IPS-15b (cell line): ENCODE results near the gene RARA.
"Not testable (repeated sequence)": the region's sequence is repeated elsewhere in the genome, so short reads cannot be mapped to it uniquely, and the experiment has no call there.

ENCODE experiments used
- H3K27me3 ChIP-seq: one replicate; pipeline ENCODE4 v1.6.1; 2013; ENCODE audit warnings: low read length; ENCODE audit not compliant: control insufficient read depth, insufficient read depth
- H3K36me3 ChIP-seq: one replicate; pipeline ENCODE4 v1.6.1; 2013; ENCODE audit warnings: low read length; ENCODE audit not compliant: control insufficient read depth, insufficient read depth
- H3K4me1 ChIP-seq: one replicate; pipeline ENCODE4 v1.6.1; 2013; ENCODE audit warnings: mild to moderate bottlenecking, low read length; ENCODE audit not compliant: control insufficient read depth, insufficient read depth
- H3K4me3 ChIP-seq: one replicate; pipeline ENCODE4 v1.5.1; 2013; ENCODE audit warnings: low read depth, low read length
- H3K9ac ChIP-seq: one replicate; pipeline ENCODE4 v1.6.1; 2013; ENCODE audit warnings: low read depth, mild to moderate bottlenecking, low read length
- H3K9me3 ChIP-seq: one replicate; pipeline ENCODE4 v1.6.1; 2013; ENCODE audit warnings: mild to moderate bottlenecking, low read length; ENCODE audit not compliant: control insufficient read depth, insufficient read depth

RARA gene

DNA sequence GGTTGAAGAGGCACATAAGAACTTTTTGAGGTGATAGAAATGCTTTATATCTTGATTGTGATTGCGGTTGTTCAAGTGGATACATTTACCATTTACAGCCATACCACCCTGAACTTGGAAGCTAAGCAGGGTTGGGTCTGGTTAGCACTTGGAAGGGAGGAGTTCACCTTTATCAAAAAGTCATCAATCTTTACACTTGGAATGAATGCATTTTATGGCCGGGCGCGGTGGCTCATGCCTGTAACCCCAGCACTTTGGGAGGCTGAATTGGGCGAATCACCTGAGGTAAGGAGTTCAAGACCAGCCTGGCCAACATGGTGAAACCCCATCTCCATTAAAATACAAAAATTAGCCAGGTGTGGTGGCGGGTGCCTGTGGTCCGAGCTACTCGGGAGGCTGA lies 65.0 kb downstream of the RARA start:
- Histone ChIP-seq H3K9ac (no peak overlapping the region), H3K4me1 (no peaks in the 10 kb centered on the region), H3K36me3 (no peaks in the 10 kb centered on the region), H3K27me3 (no peaks in the 10 kb centered on the region), H3K9me3 (no peaks in the 10 kb centered on the region), H3K4me3 (no peak overlapping the region)

DNA sequence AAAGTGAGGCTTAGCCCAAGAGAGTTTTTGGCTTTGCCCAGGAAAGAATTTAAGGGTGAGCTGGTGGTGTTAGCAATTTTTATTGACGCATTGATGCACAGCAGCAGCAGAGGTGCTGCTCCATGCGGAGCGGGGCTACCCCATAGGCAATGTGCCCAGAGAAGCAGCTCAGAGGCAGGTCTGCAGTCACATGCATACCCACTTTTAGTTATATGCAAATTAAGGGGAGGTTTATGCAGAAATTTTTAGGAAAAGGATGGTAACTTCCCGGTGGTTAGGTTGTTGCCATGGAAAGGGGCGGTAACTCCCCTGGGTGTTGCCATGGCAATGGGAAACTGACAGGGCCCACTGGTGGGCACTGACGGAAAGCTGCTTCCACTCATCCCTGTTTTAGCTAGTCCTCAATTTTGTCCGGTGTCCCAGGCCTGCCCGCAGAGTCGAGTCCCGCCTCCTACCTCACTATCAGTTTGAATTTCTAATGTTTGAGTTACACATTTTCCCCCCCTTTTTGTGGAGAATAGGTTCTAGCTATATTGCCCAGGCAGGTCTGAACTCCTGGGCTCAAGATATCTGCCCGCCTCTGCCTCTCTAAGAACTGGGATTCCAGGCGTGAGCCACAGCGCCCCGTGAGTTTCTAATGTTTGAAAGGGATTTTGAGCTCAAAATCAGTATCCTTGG lies 66.0 kb downstream of the RARA start:
- Histone ChIP-seq H3K9ac (no peak overlapping the region), H3K4me1 (no peaks in the 10 kb centered on the region), H3K4me3 (no peak overlapping the region), H3K27me3 (no peaks in the 10 kb centered on the region), H3K36me3 (no peaks in the 10 kb centered on the region), H3K9me3 (no peaks in the 10 kb centered on the region)

DNA sequence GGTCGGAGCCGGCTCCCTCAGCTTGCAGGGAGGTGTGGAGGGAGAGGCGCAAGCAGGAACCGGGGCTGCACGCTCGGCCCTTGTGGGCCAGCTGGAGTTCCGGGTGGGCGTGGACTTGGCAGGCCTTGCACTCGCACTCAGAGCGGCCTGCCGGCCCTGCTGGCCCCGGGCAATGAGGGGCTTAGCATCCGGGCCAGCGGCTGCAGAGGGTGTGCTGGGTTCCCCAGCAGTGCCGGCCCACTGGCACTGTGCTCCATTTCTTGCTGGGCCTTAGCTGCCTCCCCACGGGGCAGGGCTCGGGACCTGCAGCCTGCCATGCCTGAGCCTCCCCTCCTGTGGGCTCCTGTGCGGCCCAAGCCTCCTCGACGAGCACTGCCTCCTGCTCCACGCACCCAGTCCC lies 66.8 kb downstream of the RARA start:
- not testable (repeated sequence) for H3K27me3 ChIP-seq, H3K36me3 ChIP-seq, H3K9me3 ChIP-seq, H3K4me3 ChIP-seq, H3K9ac ChIP-seq, H3K4me1 ChIP-seq

DNA sequence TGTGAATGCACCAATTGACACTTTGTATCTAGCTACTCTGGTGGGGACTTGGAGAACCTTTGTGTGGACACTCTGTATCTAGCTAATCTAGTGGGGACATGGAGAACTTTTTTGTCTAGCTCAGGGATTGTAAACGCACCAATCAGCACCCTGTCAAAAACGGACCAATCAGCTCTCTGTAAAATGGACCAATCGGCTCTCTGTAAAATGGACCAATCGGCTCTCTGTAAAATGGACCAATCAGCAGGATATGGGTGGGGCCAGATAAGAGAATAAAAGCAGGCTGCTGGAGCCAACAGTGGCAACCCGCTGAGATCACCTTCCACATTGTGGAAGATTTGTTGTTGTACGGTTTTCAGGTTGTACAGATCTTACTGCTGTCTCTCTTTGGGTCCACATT lies 67.6 kb downstream of the RARA start:
- not testable (repeated sequence) for H3K36me3 ChIP-seq, H3K9ac ChIP-seq, H3K9me3 ChIP-seq, H3K4me1 ChIP-seq, H3K27me3 ChIP-seq, H3K4me3 ChIP-seq

- Histone ChIP-seq H3K4me3 (no peak overlapping the region), H3K27me3 (no peaks in the 10 kb centered on the region), H3K36me3 (no peaks in the 10 kb centered on the region), H3K4me1 (no peaks in the 10 kb centered on the region), H3K9ac (no peak overlapping the region), H3K9me3 (no peaks in the 10 kb centered on the region)
Measured at GRCh38 chr17:40377832-40378231, 68.9 kb downstream of the RARA start.

DNA sequence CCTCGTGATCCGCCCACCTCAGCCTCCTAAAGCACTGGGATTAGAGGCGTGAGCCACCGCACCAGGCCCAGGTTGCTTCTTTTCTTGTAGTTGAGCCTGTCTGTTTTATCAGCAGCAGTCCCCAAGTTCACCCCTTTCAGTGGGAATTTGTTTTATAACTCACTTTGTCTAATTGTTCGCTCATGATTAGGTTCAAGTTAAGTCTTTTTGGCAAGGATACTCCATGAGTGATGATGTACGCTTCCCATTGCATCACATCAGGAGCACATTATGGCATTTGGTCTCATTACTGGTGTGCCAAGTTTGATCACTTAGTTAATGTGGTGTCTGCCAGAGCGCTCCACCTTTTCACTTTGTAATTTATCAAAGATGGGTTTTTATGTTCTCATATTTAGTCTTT lies 70.0 kb downstream of the RARA start:
- Histone ChIP-seq H3K4me3 (no peak overlapping the region), H3K9ac (no peak overlapping the region), H3K27me3 (no peaks in the 10 kb centered on the region), H3K4me1 (no peaks in the 10 kb centered on the region), H3K36me3 (no peaks in the 10 kb centered on the region), H3K9me3 (no peaks in the 10 kb centered on the region)

GRCh38 chr17:40382251-40382650 lies 73.3 kb downstream of the RARA start:
- no peaks in the 10 kb centered on the region for H3K36me3 ChIP-seq
- H3K4me3 ChIP-seq = no peak overlapping the region
- H3K9ac ChIP-seq = no peak overlapping the region
- no peaks in the 10 kb centered on the region for H3K9me3 ChIP-seq
- no peaks in the 10 kb centered on the region for H3K27me3 ChIP-seq
- no peaks in the 10 kb centered on the region for H3K4me1 ChIP-seq

DNA sequence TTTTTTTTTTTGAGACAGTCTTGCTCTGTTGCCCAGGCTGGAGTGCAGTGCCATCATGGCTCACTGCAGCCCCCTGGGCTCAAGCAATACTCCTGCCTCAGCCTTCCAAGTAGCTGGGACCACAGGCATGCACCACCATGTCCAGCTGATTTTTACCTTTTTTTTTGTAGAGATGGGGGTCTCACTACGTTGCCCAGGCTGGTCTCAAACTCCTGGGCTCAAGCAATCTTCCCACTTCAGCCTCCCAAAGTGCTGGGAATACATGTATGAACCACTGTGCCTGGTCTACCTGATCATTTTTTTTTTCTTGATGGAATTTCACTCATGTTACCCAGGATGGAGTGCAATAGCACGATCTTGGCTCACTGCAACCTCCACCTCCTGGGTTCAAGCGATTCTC lies 77.6 kb downstream of the RARA start:
- H3K4me1 ChIP-seq, H3K27me3 ChIP-seq, H3K4me3 ChIP-seq, H3K9me3 ChIP-seq, H3K9ac ChIP-seq: not testable (repeated sequence)
- peaks cover 18% of the 10 kb centered on the region for H3K36me3 ChIP-seq

- no peaks in the 10 kb centered on the region for H3K4me1 ChIP-seq
- no peak overlapping the region for H3K9ac ChIP-seq
- H3K27me3 ChIP-seq = no peaks in the 10 kb centered on the region
- peaks cover 61% of the 10 kb centered on the region for H3K36me3 ChIP-seq
- no peaks in the 10 kb centered on the region for H3K9me3 ChIP-seq
- no peak overlapping the region for H3K4me3 ChIP-seq
Measured at GRCh38 chr17:40399185-40399584, 90.2 kb downstream of the RARA start.

DNA sequence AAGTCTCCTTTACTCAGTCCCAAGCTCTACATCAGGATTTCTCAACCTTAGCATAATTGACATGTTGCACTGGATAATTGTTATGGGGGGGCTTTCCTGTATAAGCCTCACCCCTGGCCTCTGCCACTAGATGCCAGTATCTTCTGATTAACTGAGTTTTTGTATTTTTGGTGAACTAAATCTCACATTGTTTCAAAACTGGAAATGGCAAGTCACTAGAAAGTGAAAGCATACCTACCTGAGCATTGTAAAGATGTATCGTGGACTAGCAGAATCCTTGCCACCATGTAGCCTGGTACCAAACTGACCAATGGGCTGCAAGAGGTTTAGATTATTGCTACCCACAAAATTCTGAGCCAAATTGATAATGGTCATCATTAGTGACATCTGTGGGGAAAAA lies 93.7 kb downstream of the RARA start:
- Histone ChIP-seq H3K4me1 (no peaks in the 10 kb centered on the region), H3K4me3 (no peak overlapping the region), H3K36me3 (peaks cover 63% of the 10 kb centered on the region), H3K9ac (no peak overlapping the region), H3K27me3 (no peaks in the 10 kb centered on the region), H3K9me3 (no peaks in the 10 kb centered on the region)

DNA sequence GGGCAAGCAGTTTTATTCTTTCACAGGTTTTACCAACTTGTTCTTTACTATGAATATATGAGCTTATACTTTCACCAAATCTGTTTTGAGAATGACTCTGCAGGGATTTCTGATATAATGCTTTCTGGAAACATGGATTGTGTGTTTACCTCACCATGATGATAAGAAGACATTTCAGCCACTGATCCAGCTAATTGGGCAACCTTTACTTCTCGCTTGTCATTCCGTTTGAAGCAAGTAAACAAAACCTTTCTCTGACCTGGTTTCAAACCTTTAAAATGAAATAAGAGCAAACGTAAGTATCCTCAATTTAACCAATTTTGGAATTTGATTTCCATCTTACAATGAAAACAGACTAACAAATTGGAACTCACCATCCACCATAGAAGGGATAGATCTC lies 95.0 kb downstream of the RARA start:
- no peaks in the 10 kb centered on the region for H3K9me3 ChIP-seq
- no peaks in the 10 kb centered on the region for H3K4me1 ChIP-seq
- peaks cover 57% of the 10 kb centered on the region for H3K36me3 ChIP-seq
- no peak overlapping the region for H3K9ac ChIP-seq
- no peaks in the 10 kb centered on the region for H3K27me3 ChIP-seq
- no peak overlapping the region for H3K4me3 ChIP-seq
